ENCODE results near the gene TMEM126A.

DNA sequence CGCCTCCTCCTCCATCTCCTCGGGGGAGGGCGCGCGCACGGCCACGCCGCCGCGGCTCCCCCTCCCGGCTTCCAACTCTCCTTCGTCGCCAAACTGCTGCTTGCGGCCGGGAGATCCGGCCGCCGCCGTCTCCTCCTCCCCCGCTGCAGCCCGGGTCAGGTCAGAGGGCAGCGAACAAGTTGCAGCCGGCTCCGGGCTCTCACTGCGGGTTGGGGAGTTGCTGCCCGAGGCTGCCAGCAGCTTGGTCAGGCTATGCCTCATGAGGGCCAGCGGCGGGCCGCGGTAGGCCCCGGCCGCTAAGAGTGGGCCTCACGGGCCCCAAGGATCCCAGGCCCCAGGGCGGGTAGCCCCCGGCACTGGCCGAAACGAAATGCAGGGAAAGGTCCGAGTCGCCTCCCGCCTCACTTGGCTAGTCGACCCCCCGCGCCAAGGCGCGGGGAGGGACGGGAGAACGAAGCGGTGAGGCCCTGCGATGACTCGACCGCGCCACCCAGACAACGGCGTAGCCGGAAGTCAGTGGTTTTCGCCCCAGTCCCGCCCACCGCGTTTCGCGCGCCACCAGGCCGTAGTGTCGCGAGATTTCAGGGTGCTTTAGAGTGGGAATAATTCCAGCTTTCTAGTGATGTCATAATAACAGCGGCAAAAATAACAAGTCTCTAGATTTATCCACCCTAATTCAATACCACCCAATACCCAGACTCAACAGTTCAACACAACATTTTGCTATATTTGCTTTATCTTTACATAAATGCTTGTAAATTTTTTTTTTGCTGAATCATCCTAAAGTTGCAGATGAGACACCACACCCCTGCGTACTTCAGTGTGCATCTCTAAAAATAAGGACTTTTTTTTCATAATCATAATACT lies 17.1 kb downstream of the TMEM126A start, which contains the start of gene CREBZF:
- TF ChIP-seq POLR2A (IDR thresholded peaks at IDR 0.05; ENCODE audit: low read depth, low read length) (peak; percentile 92), TAF1 (IDR thresholded peaks at IDR 0.05; ENCODE audit: low read depth, low read length) (peak; percentile 80), POLR2AphosphoS5 (IDR thresholded peaks at IDR 0.05; ENCODE audit: low read depth, low read length) (peak; percentile 95), PAX5 (IDR thresholded peaks at IDR 0.05; ENCODE audit: insufficient read depth, low read length, severe bottlenecking) (no peak), SPI1 (IDR thresholded peaks at IDR 0.05; ENCODE audit: low read depth, low read length) (no peak), POU2F2 (IDR thresholded peaks at IDR 0.05; ENCODE audit: low read depth, low read length) (peak; percentile 70)
